Thymus (tissue), 11 donors: ENCODE data around the gene TTC23. TPM values are rescaled to one million over a fixed set of nuclear protein-coding genes. Genes with fewer than 3 reads are reported as not detected.
"Not testable (repeated sequence)": the region's sequence is repeated elsewhere in the genome, so short reads cannot be mapped to it uniquely, and the experiment has no call there.

Source experiments
- DNase-seq, 9 donors: peaks; one replicate each; pipeline ENCODE4 v3.0.0-alpha.2; 2013; ENCODE audit warnings: low spot score in 9 of 9, low read depth in 6 of 9, missing footprints in 1 of 9
- H3K27ac ChIP-seq, 2 donors: one replicate each; pipeline ENCODE4 v1.5.1; 2013; ENCODE audit warnings: control low read depth in 1 of 2, low read depth in 1 of 2, low read length in 1 of 2, mild to moderate bottlenecking in 1 of 2, moderate library complexity in 1 of 2
- H3K27me3 ChIP-seq, 2 donors: one replicate each; pipeline ENCODE4 v1.5.1; 2013; ENCODE audit warnings: low read length in 1 of 2; ENCODE audit not compliant: control insufficient read depth in 2 of 2, insufficient read depth in 1 of 2
- H3K36me3 ChIP-seq, 2 donors: one replicate each; pipeline ENCODE4 v1.5.1; 2013; ENCODE audit warnings: low read length in 1 of 2, mild to moderate bottlenecking in 1 of 2, moderate library complexity in 1 of 2; ENCODE audit not compliant: control insufficient read depth in 2 of 2, insufficient read depth in 2 of 2
- H3K4me1 ChIP-seq, 2 donors: one replicate each; pipeline ENCODE4 v1.5.1; 2013; ENCODE audit warnings: low read length in 2 of 2; ENCODE audit not compliant: control insufficient read depth in 2 of 2, insufficient read depth in 2 of 2
- H3K4me3 ChIP-seq, 2 donors: one replicate each; pipeline ENCODE4 v1.5.1; 2013; ENCODE audit warnings: low read length in 2 of 2, control low read depth in 1 of 2, mild to moderate bottlenecking in 1 of 2
- H3K9me3 ChIP-seq, 2 donors: one replicate each; pipeline ENCODE4 v1.5.1; 2013; ENCODE audit warnings: low read length in 1 of 2, mild to moderate bottlenecking in 1 of 2; ENCODE audit not compliant: control insufficient read depth in 2 of 2, insufficient read depth in 1 of 2
- WGBS: extraction: QIAGEN DNeasy Blood & Tissue Kit; methylation state at CpG from one replicate; pipeline ENCODE4 v1.1.7; 2013; 5-methylcytosine and 5-hydroxymethylcytosine counted together
- polyA plus RNA-seq: library from polyadenylated mRNA; stranded (reverse); fragments of 200-250 nt; gene quantifications from one replicate; pipeline ENCODE4 v1.2.3, GENCODE V29; 2013
- total RNA-seq: library from RNA; stranded (reverse); fragments of 120-200 nt; gene quantifications from one replicate; pipeline ENCODE4 v1.2.4, GENCODE V29; 2013
- donor health status: healthy.

Gene TTC23
- total and polyA plus RNA-seq, 2 donors = 5.7 to 7.7 TPM

DNA sequence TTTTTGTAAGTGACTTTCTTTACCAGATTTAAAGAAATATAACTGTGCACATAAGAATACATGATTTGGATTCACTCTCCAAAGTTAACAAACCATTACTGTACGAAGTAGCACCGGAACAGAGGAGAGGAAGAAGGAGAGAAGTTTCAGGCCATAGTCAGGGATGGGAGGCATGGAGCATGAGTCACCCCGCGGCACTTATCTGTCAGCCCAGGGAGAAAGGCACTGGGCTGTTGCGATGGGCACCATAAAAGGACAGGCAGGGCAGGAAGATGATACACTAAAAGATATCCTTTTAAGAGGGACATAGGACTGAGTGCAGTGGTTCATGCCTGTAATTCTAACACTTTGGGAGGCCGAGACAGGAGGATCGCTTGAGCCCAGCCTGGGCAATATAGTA, 37.0 kb downstream of the TTC23 start:
- Histone ChIP-seq H3K4me3 (no peak overlapping the region), H3K27me3 (no peaks in the 10 kb centered on the region), H3K9me3 (no peaks in the 10 kb centered on the region), H3K36me3 (no peaks in the 10 kb centered on the region), H3K4me1 (no peaks in the 10 kb centered on the region), H3K27ac (no peak overlapping the region)
- no peak for DNase-seq
- WGBS = 98% methylated on average over 7 of the region's 7 CpGs

- no peaks in the 10 kb centered on the region for H3K36me3 ChIP-seq
- no peaks in the 10 kb centered on the region for H3K27me3 ChIP-seq
- DNase-seq = no peak
- no peak overlapping the region for H3K4me3 ChIP-seq
- H3K9me3 ChIP-seq = no peaks in the 10 kb centered on the region
- WGBS = 98% methylated on average over 4 of the region's 4 CpGs
- H3K27ac ChIP-seq = no peak overlapping the region
- no peaks in the 10 kb centered on the region for H3K4me1 ChIP-seq
Observed at GRCh38 chr15:99211926-99212325, 37.5 kb downstream of the TTC23 start.

- H3K27ac ChIP-seq = no peak overlapping the region
- no peaks in the 10 kb centered on the region for H3K27me3 ChIP-seq
- no peaks in the 10 kb centered on the region for H3K36me3 ChIP-seq
- no peak overlapping the region for H3K4me3 ChIP-seq
- H3K9me3 ChIP-seq = no peaks in the 10 kb centered on the region
- DNase-seq = no peak
- no peaks in the 10 kb centered on the region for H3K4me1 ChIP-seq
Observed at GRCh38 chr15:99210334-99210733, 39.0 kb downstream of the TTC23 start.

GRCh38 chr15:99209326-99209725, 40.1 kb downstream of the TTC23 start:
- DNase-seq = no peak
- Histone ChIP-seq H3K4me3 (no peak overlapping the region), H3K4me1 (no peaks in the 10 kb centered on the region), H3K36me3 (no peaks in the 10 kb centered on the region), H3K27me3 (no peaks in the 10 kb centered on the region), H3K9me3 (no peaks in the 10 kb centered on the region), H3K27ac (no peak overlapping the region)
- WGBS = 97% methylated on average over 2 of the region's 2 CpGs

- Histone ChIP-seq H3K27ac (no peak overlapping the region), H3K36me3 (no peaks in the 10 kb centered on the region), H3K4me3 (no peak overlapping the region), H3K9me3 (no peaks in the 10 kb centered on the region), H3K27me3 (no peaks in the 10 kb centered on the region), H3K4me1 (no peaks in the 10 kb centered on the region)
- no peak for DNase-seq
- WGBS = 99% methylated on average over 3 of the region's 3 CpGs
Observed at GRCh38 chr15:99207672-99208071, 41.7 kb downstream of the TTC23 start.

GRCh38 chr15:99202176-99202552, 47.2 kb downstream of the TTC23 start:
- no peak for DNase-seq
- Histone ChIP-seq H3K27me3 (no peaks in the 10 kb centered on the region), H3K4me3 (no peak overlapping the region), H3K9me3 (no peaks in the 10 kb centered on the region), H3K27ac (no peak overlapping the region), H3K4me1 (no peaks in the 10 kb centered on the region), H3K36me3 (no peaks in the 10 kb centered on the region)
- WGBS = 49% methylated on average over 2 of the region's 2 CpGs

GRCh38 chr15:99201408-99202175, 47.8 kb downstream of the TTC23 start:
- no peaks in the 10 kb centered on the region for H3K36me3 ChIP-seq
- no peak overlapping the region for H3K27ac ChIP-seq
- no peak overlapping the region for H3K4me3 ChIP-seq
- H3K9me3 ChIP-seq = no peaks in the 10 kb centered on the region
- DNase-seq = no peak
- no peaks in the 10 kb centered on the region for H3K27me3 ChIP-seq
- 98% methylated on average over 6 of the region's 6 CpGs for WGBS
- no peaks in the 10 kb centered on the region for H3K4me1 ChIP-seq

- Histone ChIP-seq H3K4me3 (no peak overlapping the region), H3K4me1 (no peaks in the 10 kb centered on the region), H3K27ac (no peak overlapping the region), H3K27me3 (no peaks in the 10 kb centered on the region), H3K9me3 (no peaks in the 10 kb centered on the region), H3K36me3 (peaks cover 0 to 2% of the 10 kb centered on the region in 2 donors)
- DNase-seq = no peak
- 96% methylated on average over 3 of the region's 3 CpGs for WGBS
Observed at GRCh38 chr15:99197856-99198255, 51.5 kb downstream of the TTC23 start.

GRCh38 chr15:99192181-99192580, 57.2 kb downstream of the TTC23 start:
- H3K4me1 ChIP-seq, H3K4me3 ChIP-seq, H3K36me3 ChIP-seq, DNase-seq, H3K9me3 ChIP-seq, H3K27ac ChIP-seq, H3K27me3 ChIP-seq: not testable (repeated sequence)
- 100% methylated on average over 1 of the region's 1 CpG for WGBS
